ENCODE data around the gene YES1.

YES1 gene

DNA sequence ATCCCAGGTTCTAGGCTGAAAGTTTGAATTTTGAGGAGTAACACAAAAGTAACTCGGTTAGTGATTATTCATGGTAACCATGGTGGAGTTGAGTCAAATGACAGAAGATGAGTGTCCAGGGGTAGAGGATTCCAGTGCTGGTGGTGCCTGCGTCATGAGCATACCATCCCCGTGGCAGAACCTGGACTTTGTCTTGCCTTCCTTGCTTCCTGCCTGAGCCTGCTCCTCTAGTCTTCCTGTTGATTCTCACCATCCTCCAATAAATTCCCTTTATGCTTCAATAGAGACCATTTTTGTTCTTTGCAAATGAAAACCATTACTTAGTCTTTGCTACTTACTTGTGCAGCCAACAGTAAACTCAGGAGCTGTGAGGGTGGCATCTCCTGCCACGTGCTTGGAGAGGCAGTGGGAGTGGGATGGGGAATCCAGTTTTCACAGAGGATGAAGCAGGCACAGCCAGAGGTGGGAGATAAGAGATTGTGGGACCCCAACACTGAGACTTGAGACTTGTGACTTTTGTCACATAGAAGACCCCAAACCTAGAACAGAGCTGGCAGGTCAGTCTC lies 4.1 kb upstream of the YES1 start:
- Histone ChIP-seq H3K4me2 (ENCODE audit: low read length) (no peak overlapping the region), H3K9ac (ENCODE audit: low read length) (no peak overlapping the region), H3K9me2 (ENCODE audit: low read depth, low read length) (no peaks in the 10 kb centered on the region), H3K36me3 (ENCODE audit: insufficient read depth, low read length) (no peaks in the 10 kb centered on the region), H3K79me2 (ENCODE audit: insufficient read depth, low read length) (no peaks in the 10 kb centered on the region), H4K20me1 (ENCODE audit: insufficient read depth, low read length) (no peaks in the 10 kb centered on the region), H3K4me3 (ENCODE audit: low read depth, low read length, poor library complexity, severe bottlenecking) (no peak overlapping the region), H3K4me1 (ENCODE audit: insufficient read depth, low read length, severe bottlenecking) (peaks cover 6% of the 10 kb centered on the region), H3K27me3 (ENCODE audit: insufficient read depth, low read length) (no peaks in the 10 kb centered on the region), H3K27ac (ENCODE audit: low read depth, low read length, poor library complexity, severe bottlenecking) (no peak overlapping the region), H3K9me3 (ENCODE audit: low read length) (no peaks in the 10 kb centered on the region), H3F3A (ENCODE audit: insufficient read depth, low read length) (no peaks in the 10 kb centered on the region), H2AFZ (ENCODE audit: low read length) (no peak overlapping the region)
- TF ChIP-seq, protein P1, sequence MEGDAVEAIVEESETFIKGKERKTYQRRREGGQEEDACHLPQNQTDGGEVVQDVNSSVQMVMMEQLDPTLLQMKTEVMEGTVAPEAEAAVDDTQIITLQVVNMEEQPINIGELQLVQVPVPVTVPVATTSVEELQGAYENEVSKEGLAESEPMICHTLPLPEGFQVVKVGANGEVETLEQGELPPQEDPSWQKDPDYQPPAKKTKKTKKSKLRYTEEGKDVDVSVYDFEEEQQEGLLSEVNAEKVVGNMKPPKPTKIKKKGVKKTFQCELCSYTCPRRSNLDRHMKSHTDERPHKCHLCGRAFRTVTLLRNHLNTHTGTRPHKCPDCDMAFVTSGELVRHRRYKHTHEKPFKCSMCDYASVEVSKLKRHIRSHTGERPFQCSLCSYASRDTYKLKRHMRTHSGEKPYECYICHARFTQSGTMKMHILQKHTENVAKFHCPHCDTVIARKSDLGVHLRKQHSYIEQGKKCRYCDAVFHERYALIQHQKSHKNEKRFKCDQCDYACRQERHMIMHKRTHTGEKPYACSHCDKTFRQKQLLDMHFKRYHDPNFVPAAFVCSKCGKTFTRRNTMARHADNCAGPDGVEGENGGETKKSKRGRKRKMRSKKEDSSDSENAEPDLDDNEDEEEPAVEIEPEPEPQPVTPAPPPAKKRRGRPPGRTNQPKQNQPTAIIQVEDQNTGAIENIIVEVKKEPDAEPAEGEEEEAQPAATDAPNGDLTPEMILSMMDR (IDR thresholded peaks at IDR 0.05; ENCODE audit: low read length) = no peak
- TF ChIP-seq EZH2 (IDR thresholded peaks at IDR 0.05; ENCODE audit: borderline replicate concordance, low read length) = no peak

DNA sequence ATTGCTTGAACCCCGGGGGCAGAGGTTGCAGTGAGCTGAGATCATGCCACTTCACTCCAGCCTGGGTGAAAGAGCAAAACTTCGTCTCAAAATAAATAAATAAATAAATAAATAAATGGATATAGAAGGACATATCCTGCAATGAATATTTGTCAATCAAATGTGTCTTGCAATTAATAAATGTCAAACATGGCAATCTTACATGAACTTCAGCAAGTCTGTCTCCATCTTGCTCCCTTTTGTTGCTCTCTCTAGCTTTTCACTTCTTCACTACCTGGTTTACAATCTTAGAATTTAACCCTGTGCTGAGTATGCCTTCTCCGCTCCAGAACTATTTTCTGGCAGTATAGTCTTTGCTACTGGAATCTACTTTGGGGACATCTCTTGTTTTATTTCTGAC lies 3.3 kb upstream of the YES1 start:
- Histone ChIP-seq H3K27me3 (ENCODE audit: insufficient read depth, low read length) (no peaks in the 10 kb centered on the region), H3K27ac (ENCODE audit: low read depth, low read length, poor library complexity, severe bottlenecking) (no peak overlapping the region), H3F3A (ENCODE audit: insufficient read depth, low read length) (no peaks in the 10 kb centered on the region), H4K20me1 (ENCODE audit: insufficient read depth, low read length) (no peaks in the 10 kb centered on the region), H3K4me1 (ENCODE audit: insufficient read depth, low read length, severe bottlenecking) (peaks cover 13% of the 10 kb centered on the region), H3K9ac (ENCODE audit: low read length) (no peak overlapping the region), H2AFZ (ENCODE audit: low read length) (no peak overlapping the region), H3K36me3 (ENCODE audit: insufficient read depth, low read length) (no peaks in the 10 kb centered on the region), H3K79me2 (ENCODE audit: insufficient read depth, low read length) (no peaks in the 10 kb centered on the region), H3K4me3 (ENCODE audit: low read depth, low read length, poor library complexity, severe bottlenecking) (no peak overlapping the region), H3K9me2 (ENCODE audit: low read depth, low read length) (no peaks in the 10 kb centered on the region), H3K4me2 (ENCODE audit: low read length) (no peak overlapping the region), H3K9me3 (ENCODE audit: low read length) (no peaks in the 10 kb centered on the region)
- TF ChIP-seq, protein P1 (IDR thresholded peaks at IDR 0.05; ENCODE audit: low read length) = no peak
- no peak for TF ChIP-seq EZH2 (IDR thresholded peaks at IDR 0.05; ENCODE audit: borderline replicate concordance, low read length)

DNA sequence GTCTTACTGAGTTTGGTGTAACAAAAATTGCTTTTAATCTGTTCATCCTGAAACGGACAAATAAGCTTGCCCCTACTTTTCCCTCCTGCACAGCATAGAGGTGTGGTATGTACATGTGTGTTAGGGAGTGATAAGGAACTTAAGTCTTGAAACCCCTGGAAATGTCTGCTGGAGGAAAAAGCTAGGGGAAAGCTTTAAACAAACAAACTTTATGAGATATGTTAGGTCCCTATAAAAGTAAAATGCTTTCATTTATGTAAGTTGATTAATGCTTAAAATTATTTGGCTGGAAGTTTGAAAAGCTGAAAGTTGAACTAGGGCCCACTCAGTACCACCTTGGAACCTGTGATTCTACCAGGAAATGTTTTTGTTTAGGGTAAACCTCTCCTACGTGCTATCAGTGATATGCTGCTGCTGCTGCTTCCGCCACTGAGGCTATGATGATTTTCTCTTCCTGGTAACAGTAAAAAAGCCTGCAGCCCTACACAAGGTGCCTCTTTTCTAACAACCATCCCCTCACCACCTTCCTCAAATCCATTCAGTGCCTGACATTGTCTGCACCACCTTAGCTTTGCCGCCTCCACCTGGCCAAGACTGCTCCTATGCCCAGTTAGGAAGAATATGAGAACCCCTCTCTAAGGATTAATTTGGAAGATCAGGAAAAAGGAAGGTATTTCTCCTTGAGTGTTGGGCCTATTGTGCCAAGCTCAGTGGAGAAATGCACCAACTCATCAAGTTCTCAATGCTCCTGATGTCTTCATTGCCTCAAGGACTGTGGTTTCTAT lies 2.5 kb upstream of the YES1 start:
- TF ChIP-seq, protein P1 (IDR thresholded peaks at IDR 0.05; ENCODE audit: low read length) = no peak
- no peak for TF ChIP-seq EZH2 (IDR thresholded peaks at IDR 0.05; ENCODE audit: borderline replicate concordance, low read length)
- no peaks in the 10 kb centered on the region for H3F3A ChIP-seq (ENCODE audit: insufficient read depth, low read length)
- no peak overlapping the region for H3K4me2 ChIP-seq (ENCODE audit: low read length)
- H3K4me3 ChIP-seq (ENCODE audit: low read depth, low read length, poor library complexity, severe bottlenecking) = no peak overlapping the region
- H3K9me2 ChIP-seq (ENCODE audit: low read depth, low read length) = no peaks in the 10 kb centered on the region
- H3K4me1 ChIP-seq (ENCODE audit: insufficient read depth, low read length, severe bottlenecking) = peaks cover 13% of the 10 kb centered on the region
- H2AFZ ChIP-seq (ENCODE audit: low read length) = no peak overlapping the region
- no peaks in the 10 kb centered on the region for H3K36me3 ChIP-seq (ENCODE audit: insufficient read depth, low read length)
- no peak overlapping the region for H3K9ac ChIP-seq (ENCODE audit: low read length)
- H3K27me3 ChIP-seq (ENCODE audit: insufficient read depth, low read length) = no peaks in the 10 kb centered on the region
- no peak overlapping the region for H3K27ac ChIP-seq (ENCODE audit: low read depth, low read length, poor library complexity, severe bottlenecking)
- H3K79me2 ChIP-seq (ENCODE audit: insufficient read depth, low read length) = no peaks in the 10 kb centered on the region
- H3K9me3 ChIP-seq (ENCODE audit: low read length) = no peaks in the 10 kb centered on the region
- H4K20me1 ChIP-seq (ENCODE audit: insufficient read depth, low read length) = no peaks in the 10 kb centered on the region
